Measurements from ENCODE around the gene RNF10. TPM values are rescaled to one million over a fixed set of nuclear protein-coding genes. Genes with fewer than 3 reads are reported as not detected.
"Not testable (repeated sequence)": the region's sequence is repeated elsewhere in the genome, so short reads cannot be mapped to it uniquely, and the experiment has no call there.

The RNF10 gene
- total and polyA plus RNA-seq, 8 donors = 92.5 to 151 (median 106) TPM

GRCh38 chr12:120599672-120600552 lies 65.8 kb downstream of the RNF10 start:
- ATAC-seq (no peak), DNase-seq (no peak)

DNA sequence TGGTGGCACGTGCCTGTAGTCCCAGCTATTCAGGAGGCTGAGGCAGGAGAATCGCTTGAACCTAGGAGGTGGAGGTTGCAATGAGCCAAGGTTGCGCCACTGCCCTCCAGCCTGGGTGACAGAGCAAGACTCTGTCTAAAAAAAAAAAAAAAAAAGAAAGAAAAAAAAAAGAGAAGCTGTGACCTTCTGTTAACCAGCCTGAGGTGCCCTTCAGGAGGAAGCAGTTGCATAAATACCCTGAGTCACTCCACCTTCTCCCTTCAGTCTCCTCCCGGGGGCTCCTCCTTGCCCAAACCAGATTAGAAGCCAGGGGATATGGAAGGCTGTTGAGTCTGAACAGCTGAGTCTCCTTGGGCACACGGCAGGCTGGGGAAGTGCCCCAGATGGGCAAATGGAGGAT lies 68.3 kb downstream of the RNF10 start:
- intact Hi-C loops (cut with DNase I); H3K9me3 ChIP-seq; H3K4me3 ChIP-seq; H3K36me3 ChIP-seq; H3K4me1 ChIP-seq; H3K27ac ChIP-seq; H3K27me3 ChIP-seq; FAIRE-seq; DNase-seq: not testable (repeated sequence)
- 68 to 71% methylated on average over 5 of the region's 5 CpGs for WGBS, 2 donors
- ATAC-seq = peak in 2 of 4 donors; percentile 19 to 53

More at GRCh38 chr12:120599672-120600552, 65.8 kb downstream of the RNF10 start:
- intact Hi-C loops (cut with DNase I) = no loop called here
- Histone ChIP-seq H3K4me3 (no peak overlapping the region), H3K9me3 (no peaks in the 10 kb centered on the region), H3K27me3 (no peaks in the 10 kb centered on the region), H3K27ac (peak overlapping the region in 1 of 4 donors; percentile 30), H3K36me3 (no peaks in the 10 kb centered on the region), H3K4me1 (peaks cover 0 to 5% (median 0%) of the 10 kb centered on the region in 3 donors)
- TF ChIP-seq, protein P1, sequence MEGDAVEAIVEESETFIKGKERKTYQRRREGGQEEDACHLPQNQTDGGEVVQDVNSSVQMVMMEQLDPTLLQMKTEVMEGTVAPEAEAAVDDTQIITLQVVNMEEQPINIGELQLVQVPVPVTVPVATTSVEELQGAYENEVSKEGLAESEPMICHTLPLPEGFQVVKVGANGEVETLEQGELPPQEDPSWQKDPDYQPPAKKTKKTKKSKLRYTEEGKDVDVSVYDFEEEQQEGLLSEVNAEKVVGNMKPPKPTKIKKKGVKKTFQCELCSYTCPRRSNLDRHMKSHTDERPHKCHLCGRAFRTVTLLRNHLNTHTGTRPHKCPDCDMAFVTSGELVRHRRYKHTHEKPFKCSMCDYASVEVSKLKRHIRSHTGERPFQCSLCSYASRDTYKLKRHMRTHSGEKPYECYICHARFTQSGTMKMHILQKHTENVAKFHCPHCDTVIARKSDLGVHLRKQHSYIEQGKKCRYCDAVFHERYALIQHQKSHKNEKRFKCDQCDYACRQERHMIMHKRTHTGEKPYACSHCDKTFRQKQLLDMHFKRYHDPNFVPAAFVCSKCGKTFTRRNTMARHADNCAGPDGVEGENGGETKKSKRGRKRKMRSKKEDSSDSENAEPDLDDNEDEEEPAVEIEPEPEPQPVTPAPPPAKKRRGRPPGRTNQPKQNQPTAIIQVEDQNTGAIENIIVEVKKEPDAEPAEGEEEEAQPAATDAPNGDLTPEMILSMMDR (IDR thresholded peaks at IDR 0.05) = no peak
- 82 to 83% methylated on average over 23 of the region's 23 CpGs for WGBS, 2 donors
- no peak for FAIRE-seq

GRCh38 chr12:120610560-120610959 lies 76.4 kb downstream of the RNF10 start:
- intact Hi-C loops (cut with DNase I) = no loop called here
- no peaks in the 10 kb centered on the region for H3K36me3 ChIP-seq
- ATAC-seq = no peak
- H3K9me3 ChIP-seq = no peaks in the 10 kb centered on the region
- H3K4me1 ChIP-seq = no peaks in the 10 kb centered on the region
- H3K27me3 ChIP-seq = no peaks in the 10 kb centered on the region
- H3K4me3 ChIP-seq = no peak overlapping the region
- WGBS, 2 donors = 62 to 64% methylated on average over 4 of the region's 4 CpGs
- no peak overlapping the region for H3K27ac ChIP-seq
- no peak for FAIRE-seq
- TF ChIP-seq, protein P1 (IDR thresholded peaks at IDR 0.05) = no peak
- no peak for DNase-seq

DNA sequence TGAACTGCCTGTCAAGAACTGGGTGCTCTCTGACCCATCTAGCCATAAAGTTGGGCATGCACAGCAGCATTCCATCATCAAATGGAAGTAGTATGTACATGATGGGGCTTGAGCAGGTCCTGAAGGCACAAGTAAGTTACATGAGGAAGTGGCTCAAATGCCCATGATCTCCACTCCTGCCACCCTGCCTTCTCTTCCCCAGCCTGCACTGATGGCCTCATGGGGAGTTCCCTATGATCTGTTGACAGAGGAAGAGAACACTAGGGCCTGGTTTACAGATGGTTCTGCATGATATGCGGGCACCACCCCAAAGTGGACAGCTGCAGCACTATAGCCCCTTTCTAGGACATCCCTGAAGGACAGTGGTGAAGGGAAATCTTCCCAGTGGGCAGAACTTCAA lies 77.4 kb downstream of the RNF10 start:
- H3K4me1 ChIP-seq; DNase-seq; H3K4me3 ChIP-seq; H3K36me3 ChIP-seq; intact Hi-C loops (cut with DNase I); H3K27ac ChIP-seq; H3K9me3 ChIP-seq; H3K27me3 ChIP-seq; FAIRE-seq; ATAC-seq: not testable (repeated sequence)
- 48 to 67% methylated on average over 1 of the region's 1 CpG for WGBS, 2 donors

GRCh38 chr12:120614848-120615247 lies 80.7 kb downstream of the RNF10 start:
- no peak for FAIRE-seq
- intact Hi-C loops (cut with DNase I) = no loop called here

DNA sequence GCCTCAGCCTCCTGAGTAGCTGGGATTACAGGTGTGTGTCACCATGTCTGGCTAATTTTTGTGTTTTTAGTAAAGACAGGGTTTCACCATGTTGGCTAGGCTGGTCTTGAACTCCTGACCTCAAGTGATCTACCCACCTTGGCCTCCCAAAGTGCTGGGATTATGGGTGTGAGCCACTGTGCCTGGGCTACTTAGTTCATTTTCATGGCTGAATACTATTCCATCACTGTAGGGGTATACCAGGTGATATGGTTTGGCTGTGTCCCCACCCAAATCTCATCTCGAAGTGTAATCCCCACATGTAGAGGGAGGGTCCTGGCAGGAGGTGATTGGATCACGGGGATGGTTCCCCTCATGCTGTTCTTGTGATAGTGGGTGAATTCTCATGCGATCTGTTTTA lies 83.0 kb downstream of the RNF10 start:
- H3K27ac ChIP-seq; ATAC-seq; H3K4me1 ChIP-seq; H3K9me3 ChIP-seq; DNase-seq; intact Hi-C loops (cut with DNase I); H3K36me3 ChIP-seq; FAIRE-seq; H3K27me3 ChIP-seq; H3K4me3 ChIP-seq: not testable (repeated sequence)
- 67 to 83% methylated on average over 3 of the region's 3 CpGs for WGBS, 2 donors

More at GRCh38 chr12:120614848-120615247, 80.7 kb downstream of the RNF10 start:
- H3K27me3 ChIP-seq = no peaks in the 10 kb centered on the region
- TF ChIP-seq, protein P1 (IDR thresholded peaks at IDR 0.05) = no peak
- H3K27ac ChIP-seq = no peak overlapping the region
- ATAC-seq (no peak), DNase-seq (no peak)
- no peaks in the 10 kb centered on the region for H3K36me3 ChIP-seq
- no peaks in the 10 kb centered on the region for H3K4me1 ChIP-seq
- no peak overlapping the region for H3K4me3 ChIP-seq
- H3K9me3 ChIP-seq = no peaks in the 10 kb centered on the region

GRCh38 chr12:120617767-120618166 lies 83.6 kb downstream of the RNF10 start:
- DNase-seq; ATAC-seq; H3K4me3 ChIP-seq; H3K4me1 ChIP-seq; FAIRE-seq; H3K9me3 ChIP-seq; H3K27me3 ChIP-seq; H3K27ac ChIP-seq; H3K36me3 ChIP-seq; intact Hi-C loops (cut with DNase I): not testable (repeated sequence)
- WGBS, 2 donors = 87 to 98% methylated on average over 4 of the region's 4 CpGs
